NAMALWA (cell line): ENCODE measurements around the gene ZBTB38.

Source experiments
- DNase-seq: peaks from one replicate; pipeline ENCODE4 v3.0.0-alpha.2; 2015; ENCODE audit warnings: low spot score

ZBTB38 gene

GRCh38 chr3:141368062-141368924 is at the start of gene ZBTB38:
ZBTB38 (plus strand) TSS chr3:141368504; CDS start chr3:141442389, 73,885 bp downstream.
- DNase-seq: no peak

GRCh38 chr3:141320399-141321108 is 47.8 kb upstream of the ZBTB38 start:
- no peak for DNase-seq

GRCh38 chr3:141321109-141321497 is 47.2 kb upstream of the ZBTB38 start:
- no peak for DNase-seq

- DNase-seq: no peak
Observed at GRCh38 chr3:141323936-141324704, 44.2 kb upstream of the ZBTB38 start.

DNA sequence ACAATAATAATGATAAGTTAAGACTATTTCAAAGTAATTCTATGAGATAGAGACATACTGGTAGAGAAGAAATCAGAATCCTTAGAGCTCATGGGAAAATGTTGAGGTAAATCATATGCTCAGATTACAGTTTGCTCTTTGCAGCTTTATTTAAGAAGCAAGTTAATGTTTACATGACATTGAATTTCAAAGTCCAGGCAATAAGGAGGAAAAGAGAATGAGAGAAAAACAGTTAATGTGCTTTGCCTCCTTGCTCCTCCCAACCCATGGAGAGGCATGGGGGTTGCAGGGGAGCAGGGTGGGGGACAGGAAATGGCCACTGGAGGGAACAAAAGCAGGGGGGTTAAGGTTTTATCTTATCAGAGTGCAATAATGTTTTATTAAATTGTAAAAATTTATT is 42.2 kb upstream of the ZBTB38 start:
- DNase-seq: no peak

GRCh38 chr3:141326626-141327025 is 41.7 kb upstream of the ZBTB38 start:
- DNase-seq: no peak

DNA sequence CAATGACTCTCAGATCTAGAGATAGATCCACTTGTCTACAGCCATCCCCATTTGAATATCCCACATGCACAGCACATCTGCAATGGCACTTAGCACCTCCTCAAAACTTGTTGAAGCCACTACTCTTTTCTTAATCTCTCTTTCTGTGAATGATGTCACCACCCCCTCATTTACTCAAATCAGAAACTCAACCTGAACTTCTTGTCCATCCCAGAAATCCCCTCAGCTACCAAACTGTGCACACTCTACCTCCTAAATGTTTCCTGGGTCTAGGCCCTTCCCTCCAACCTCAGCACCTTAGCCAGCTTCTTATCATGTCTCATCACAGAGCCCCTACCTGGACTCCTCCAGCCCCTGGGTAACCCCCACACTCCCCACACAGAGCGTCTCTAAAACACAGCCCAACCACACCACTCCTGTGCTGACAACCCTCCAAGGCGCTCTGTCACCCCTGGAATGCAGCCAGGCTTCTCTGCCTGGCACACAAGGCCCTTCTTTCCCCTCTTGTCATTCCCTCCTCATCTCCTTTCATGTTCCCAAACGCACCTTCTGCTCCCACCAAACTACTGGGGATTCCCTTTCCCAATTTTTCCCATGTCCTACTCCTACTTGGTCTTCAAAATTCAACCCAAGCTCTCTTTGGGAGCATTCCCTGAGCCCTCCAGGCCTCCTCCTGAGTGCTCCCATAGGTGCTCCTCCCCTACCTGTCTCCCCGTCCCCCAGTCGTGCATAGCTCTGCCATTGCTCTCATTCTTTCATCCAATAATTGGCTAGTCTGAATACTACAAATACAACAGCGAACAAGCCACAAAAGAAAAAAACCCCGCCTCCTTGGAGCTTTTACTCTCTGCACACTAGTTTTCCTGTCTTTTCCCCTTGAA is 39.8 kb upstream of the ZBTB38 start:
- no peak for DNase-seq

DNA sequence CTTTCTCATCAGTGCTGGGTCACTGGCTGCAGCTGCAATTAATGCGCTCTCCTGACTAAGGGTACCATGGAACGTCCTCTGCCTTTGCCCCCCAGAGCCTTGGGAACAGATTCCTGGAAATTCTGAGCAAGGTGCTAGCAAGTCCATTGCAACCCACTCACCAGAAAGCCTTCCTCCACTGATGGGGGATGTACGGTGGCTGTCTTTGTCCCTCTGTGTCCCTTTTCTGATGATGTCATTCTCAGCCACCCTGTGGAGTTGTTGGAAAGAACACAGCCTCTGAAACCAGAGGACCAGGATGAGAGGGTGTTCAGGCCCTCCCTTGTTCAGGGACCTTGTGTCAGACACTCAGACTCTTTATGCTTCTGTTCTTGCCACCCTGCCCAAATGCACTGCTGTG is 38.1 kb upstream of the ZBTB38 start:
- no peak for DNase-seq

GRCh38 chr3:141330718-141331376 is 37.5 kb upstream of the ZBTB38 start:
- DNase-seq: no peak

DNA sequence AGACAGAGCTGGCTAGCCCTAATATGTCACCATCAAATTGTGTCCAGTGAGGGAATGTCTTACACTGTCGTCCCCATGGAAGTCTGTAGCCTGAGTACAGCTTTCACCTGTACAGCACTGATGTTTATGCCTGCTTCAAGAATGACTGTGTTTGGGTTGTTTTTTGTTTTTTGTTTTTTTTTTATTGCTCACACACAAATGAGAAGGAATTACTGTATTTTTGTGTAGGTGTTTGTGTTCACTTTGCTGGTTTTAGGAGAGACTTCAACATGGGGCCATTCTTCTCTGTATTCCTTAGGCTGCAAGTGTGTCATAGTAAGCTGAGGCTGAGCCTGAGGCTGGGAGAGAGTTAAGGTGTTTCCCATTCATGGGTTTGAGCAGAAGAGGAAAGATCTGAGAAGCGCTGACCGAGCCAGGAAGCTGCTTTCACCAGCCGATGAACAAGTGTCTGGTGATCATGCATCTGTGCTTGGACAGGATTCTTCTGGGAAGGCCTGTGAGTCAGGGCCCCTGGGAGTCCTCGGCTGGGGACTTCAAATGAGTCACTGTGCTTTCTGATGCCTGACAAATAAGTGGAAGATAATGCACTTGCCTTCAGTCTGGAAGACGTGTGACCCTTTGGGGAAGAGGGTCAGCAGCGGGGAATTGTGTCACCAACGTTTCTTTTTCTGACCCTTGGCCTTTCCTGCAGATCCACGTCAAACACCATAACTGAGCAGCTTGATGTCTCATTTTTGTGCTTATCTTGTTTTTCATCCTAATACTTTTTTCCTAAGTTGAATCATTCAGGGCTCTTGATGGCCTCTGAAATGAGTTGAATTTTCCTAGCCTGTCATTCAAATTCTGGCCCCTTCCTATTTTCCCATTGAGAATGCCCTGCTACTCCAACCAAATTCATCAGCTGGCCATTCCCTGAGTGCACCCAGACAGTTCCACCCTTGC is 36.7 kb upstream of the ZBTB38 start:
- DNase-seq: no peak

DNA sequence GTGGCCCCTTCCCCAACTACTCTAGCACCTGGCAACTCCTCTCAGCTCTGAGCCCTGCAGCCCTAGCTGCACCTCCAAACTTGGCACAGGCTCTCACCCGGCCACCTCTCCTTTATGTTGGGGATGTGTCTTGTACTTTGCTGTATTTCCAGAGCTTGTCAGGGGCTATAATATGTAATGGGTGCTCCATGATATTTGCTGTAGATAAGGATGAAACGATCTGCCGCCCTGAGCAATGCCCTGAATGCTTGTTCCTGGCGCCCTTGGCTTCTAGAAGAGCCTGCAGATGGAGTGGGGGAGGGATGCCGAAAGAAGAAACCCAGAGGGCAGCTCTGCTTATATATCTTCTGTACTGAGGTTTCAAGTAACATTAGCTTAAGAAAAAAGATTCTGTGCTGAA is 35.9 kb upstream of the ZBTB38 start:
- no peak for DNase-seq

- no peak for DNase-seq
Observed at GRCh38 chr3:141333836-141334626, 34.3 kb upstream of the ZBTB38 start.

GRCh38 chr3:141334627-141335250 is 33.6 kb upstream of the ZBTB38 start:
- DNase-seq: no peak

GRCh38 chr3:141335531-141336061 is 32.7 kb upstream of the ZBTB38 start:
- DNase-seq: no peak

DNA sequence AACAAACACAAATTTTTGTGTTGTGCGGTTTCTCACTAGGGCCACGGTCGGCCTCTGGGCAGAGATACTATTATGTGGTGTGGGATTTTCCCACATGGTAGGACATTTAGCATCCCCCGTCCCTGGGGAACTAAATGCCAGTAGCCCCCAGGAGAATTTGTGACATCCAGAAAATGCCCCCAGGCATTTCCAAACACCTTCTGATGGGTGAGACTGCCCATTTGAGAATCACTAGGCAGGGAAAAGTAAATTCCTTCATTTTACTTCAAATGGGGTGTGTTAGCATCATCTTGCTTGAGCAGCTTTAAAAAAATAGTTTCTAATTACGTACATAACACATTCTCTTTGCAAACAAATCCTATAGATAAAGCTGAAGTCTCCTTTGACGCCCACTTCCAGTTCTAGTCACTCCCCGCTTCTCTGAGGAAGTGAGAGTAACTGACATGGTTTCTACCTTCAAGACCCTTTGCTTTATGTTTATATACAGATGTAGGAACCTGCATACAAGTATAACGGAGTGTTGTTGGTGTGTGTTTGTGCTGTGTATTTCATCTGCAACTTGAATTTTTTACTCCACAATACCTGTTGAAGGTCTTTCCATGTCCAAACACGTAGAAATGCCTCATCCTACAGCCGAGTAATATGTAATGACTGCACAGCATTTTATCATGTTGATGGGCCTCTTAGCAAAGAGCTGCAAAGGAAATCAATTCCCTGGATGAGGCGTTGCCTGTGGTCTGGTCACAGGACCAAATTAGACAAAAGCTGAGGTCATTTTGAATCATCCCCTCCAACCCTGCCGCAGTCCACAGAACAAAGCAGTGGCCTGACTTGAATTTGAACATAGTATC is 31.4 kb upstream of the ZBTB38 start:
- DNase-seq: peak; percentile 31

DNA sequence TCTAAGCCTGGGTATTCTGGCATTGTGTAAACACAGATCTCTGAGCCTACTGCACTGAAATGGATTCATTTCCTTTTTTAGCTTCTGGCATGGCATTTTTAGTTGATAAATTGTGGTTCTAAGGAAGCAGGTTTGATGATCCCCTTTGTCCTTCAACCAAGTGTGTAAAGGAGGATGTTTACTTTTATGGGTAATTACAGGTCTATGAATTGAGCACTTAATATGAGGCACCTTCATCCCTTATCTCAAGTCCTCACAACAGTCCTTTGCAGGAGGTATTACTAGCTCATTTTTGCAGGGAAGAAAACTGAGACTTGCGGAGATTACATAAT is 30.8 kb upstream of the ZBTB38 start:
- no peak for DNase-seq

DNA sequence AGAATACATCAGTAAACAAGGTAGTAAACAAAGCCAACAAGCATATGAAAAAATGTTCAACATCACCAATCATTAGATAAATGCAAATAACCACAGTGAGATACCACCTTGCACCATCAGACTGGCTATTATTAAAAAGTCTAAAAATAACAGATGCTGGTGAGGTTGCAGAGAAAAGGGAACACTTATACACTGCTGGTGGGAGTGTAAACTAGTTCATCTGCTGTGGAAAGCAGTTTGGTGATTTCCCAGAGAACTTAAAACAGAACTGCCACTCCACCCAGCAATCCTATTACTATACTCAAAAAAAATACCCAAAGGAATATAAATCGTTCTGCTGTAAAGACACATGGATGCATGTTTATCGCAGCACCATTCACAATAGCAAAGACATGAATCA is 30.3 kb upstream of the ZBTB38 start:
- no peak for DNase-seq

- DNase-seq: no peak
Observed at GRCh38 chr3:141338881-141339280, 29.4 kb upstream of the ZBTB38 start.
